Kidney (tissue), 14 donors: ENCODE results near the gene CD4. TPM values are rescaled to one million over a fixed set of nuclear protein-coding genes. Genes with fewer than 3 reads are reported as not detected.

ENCODE experiments used
- DNase-seq, 5 donors: peaks; one replicate each; pipeline ENCODE4 v3.0.0-alpha.2; 2013 to 2020
- FAIRE-seq: peaks from 2 replicates; lab custom pipeline; 2012; peaks lifted over from hg19 to GRCh38; lab: Jason Lieb, UNC
- H3K27ac ChIP-seq, 2 donors: one replicate each; pipeline ENCODE4 v1.7.0; 2013; ENCODE audit warnings: low read depth in 2 of 2, low read length in 2 of 2, inconsistent platforms in 1 of 2
- H3K27me3 ChIP-seq: one replicate; pipeline ENCODE4 v1.7.1; 2013; ENCODE audit warnings: low read length, inconsistent platforms; ENCODE audit not compliant: control insufficient read depth, insufficient read depth
- H3K36me3 ChIP-seq, 3 donors: one replicate each; pipeline versions ENCODE4 v1.7.0 to v1.7.1; 2013; ENCODE audit warnings: low read length in 3 of 3, control low read depth in 1 of 3, inconsistent platforms in 1 of 3; ENCODE audit not compliant: insufficient read depth in 3 of 3, control insufficient read depth in 2 of 3
- H3K4me1 ChIP-seq, 3 donors: one replicate each; pipeline versions ENCODE4 v1.7.0 to v1.7.1; 2013; ENCODE audit warnings: low read length in 3 of 3, inconsistent platforms in 1 of 3, low read depth in 1 of 3; ENCODE audit not compliant: control insufficient read depth in 2 of 3, insufficient read depth in 2 of 3
- H3K4me3 ChIP-seq, 3 donors: one replicate each; pipeline versions ENCODE4 v1.7.0 to v1.8.1; 2013; ENCODE audit warnings: low read length in 3 of 3, control low read depth in 1 of 3, inconsistent platforms in 1 of 3
- H3K9ac ChIP-seq, 3 donors: one replicate each; pipeline versions ENCODE4 v1.7.0 to v1.7.1; 2013; ENCODE audit warnings: low read length in 3 of 3, control low read depth in 1 of 3, inconsistent platforms in 1 of 3
- H3K9me3 ChIP-seq, 3 donors: one replicate each; pipeline versions ENCODE4 v1.7.0 to v1.7.1; 2013; ENCODE audit warnings: low read length in 3 of 3, control low read depth in 1 of 3, inconsistent platforms in 1 of 3; ENCODE audit not compliant: control insufficient read depth in 2 of 3, insufficient read depth in 1 of 3
- intact Hi-C: fragments of 100-400 bp; cut with DNase I; formaldehyde crosslinking; loops from one replicate; pipeline ENCODE4 v1.11.1; 2022
- polyA plus RNA-seq: library from polyadenylated mRNA; stranded (reverse); fragments of 350-450 nt; fragmentation: Illumina TruSeq; extraction: RNeasy Lipid Tissue Mini Kit (QIAGEN cat#74804); gene quantifications from one replicate; pipeline ENCODE4 v1.2.3, GENCODE V29; 2014; ENCODE audit warnings: low read depth, low replicate concordance; ENCODE audit not compliant: insufficient read depth
- total RNA-seq: library from RNA; stranded (reverse); fragmentation: NEBNext Ultra II Directional; extraction: Animal tissue kit (Norgen Biotek cat#: 25700); gene quantifications from one replicate; pipeline ENCODE4 v1.2.1, GENCODE V29; 2021
- TF ChIP-seq, protein P1 (sequence below): IDR thresholded peaks from 3 replicates; pipeline ENCODE4 v1.5.1; 2012; ENCODE audit warnings: mild to moderate bottlenecking, moderate library complexity, borderline replicate concordance; ENCODE audit not compliant: insufficient read depth; ENCODE audit errors: extremely low read depth
- donor health status: control.
- donor health status: control.
- donor health status: control.
- donor health status: control.
- donor health status: control.
- donor health status: DM: yes; HTN: yes; CAD: no.
- donor health status: Normal renal cell carcinoma (clear cell type).

Gene CD4
- total and polyA plus RNA-seq, 2 donors from 2014 or later, result 12.2 to 38.1 TPM

DNA sequence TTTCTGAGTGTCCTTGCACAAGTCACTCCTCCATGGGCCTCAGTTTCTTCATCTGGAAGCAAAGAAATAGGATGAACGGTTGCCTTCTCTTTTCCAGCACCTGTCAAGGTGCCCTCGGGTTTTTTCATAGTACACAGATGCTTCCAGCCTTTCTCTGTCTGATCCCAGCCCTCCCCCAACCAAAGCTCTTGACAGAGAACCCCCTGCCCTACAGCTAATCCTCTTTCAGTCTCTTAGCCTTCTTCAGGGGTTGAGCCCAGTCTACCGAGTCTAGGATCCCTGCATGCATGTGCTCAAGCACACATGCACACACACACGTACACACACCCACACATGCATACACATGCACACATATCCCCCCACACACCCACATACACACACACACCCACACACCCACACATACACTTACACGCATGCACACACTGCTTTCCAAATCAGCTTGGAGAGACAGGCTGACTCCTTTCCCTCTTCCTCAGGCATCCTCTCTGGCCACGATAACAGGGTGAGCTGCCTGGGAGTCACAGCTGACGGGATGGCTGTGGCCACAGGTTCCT, 57.1 kb downstream of the CD4 start:
- H3K27me3 ChIP-seq, result no peaks in the 10 kb centered on the region
- H3K4me1 ChIP-seq, result peaks cover 0 to 5% (median 0%) of the 10 kb centered on the region in 3 donors
- no peak overlapping the region for H3K9ac ChIP-seq
- H3K36me3 ChIP-seq, result peaks cover 0 to 4% (median 2%) of the 10 kb centered on the region in 3 donors
- no peak overlapping the region for H3K4me3 ChIP-seq
- intact Hi-C loops, result no loop called here
- no peak for DNase-seq
- H3K27ac ChIP-seq, result no peak overlapping the region
- H3K9me3 ChIP-seq, result no peaks in the 10 kb centered on the region
- no peak for FAIRE-seq
- TF ChIP-seq, protein P1, sequence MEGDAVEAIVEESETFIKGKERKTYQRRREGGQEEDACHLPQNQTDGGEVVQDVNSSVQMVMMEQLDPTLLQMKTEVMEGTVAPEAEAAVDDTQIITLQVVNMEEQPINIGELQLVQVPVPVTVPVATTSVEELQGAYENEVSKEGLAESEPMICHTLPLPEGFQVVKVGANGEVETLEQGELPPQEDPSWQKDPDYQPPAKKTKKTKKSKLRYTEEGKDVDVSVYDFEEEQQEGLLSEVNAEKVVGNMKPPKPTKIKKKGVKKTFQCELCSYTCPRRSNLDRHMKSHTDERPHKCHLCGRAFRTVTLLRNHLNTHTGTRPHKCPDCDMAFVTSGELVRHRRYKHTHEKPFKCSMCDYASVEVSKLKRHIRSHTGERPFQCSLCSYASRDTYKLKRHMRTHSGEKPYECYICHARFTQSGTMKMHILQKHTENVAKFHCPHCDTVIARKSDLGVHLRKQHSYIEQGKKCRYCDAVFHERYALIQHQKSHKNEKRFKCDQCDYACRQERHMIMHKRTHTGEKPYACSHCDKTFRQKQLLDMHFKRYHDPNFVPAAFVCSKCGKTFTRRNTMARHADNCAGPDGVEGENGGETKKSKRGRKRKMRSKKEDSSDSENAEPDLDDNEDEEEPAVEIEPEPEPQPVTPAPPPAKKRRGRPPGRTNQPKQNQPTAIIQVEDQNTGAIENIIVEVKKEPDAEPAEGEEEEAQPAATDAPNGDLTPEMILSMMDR, result no peak

DNA sequence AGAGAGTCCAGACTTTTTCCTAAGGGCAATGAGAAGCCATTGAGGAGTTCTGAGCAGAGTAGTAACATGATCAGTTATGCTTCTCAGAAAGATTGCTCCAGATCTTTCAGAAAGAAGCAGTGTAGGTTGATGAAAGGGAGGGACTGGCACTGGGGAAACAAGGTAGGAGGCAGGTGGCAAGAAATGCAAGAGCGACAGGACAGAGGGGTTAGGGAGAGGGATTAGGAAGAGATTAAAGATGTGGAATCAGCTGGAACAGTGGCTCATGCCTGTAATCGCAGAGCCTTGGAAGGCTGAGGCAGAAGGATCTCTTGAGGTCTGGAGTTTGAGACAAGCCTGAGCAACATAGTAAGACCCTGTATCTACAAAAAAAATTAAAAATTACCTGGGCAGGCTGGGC, 58.3 kb downstream of the CD4 start:
- no peak for DNase-seq
- peaks cover 0 to 6% (median 0%) of the 10 kb centered on the region in 3 donors for H3K4me1 ChIP-seq
- peaks cover 0 to 2% (median 0%) of the 10 kb centered on the region in 3 donors for H3K36me3 ChIP-seq
- no peaks in the 10 kb centered on the region for H3K9me3 ChIP-seq
- TF ChIP-seq, protein P1, result no peak
- H3K9ac ChIP-seq, result no peak overlapping the region
- no peak overlapping the region for H3K4me3 ChIP-seq
- no peak for FAIRE-seq
- intact Hi-C loops, result no loop called here
- no peaks in the 10 kb centered on the region for H3K27me3 ChIP-seq
- no peak overlapping the region for H3K27ac ChIP-seq

DNA sequence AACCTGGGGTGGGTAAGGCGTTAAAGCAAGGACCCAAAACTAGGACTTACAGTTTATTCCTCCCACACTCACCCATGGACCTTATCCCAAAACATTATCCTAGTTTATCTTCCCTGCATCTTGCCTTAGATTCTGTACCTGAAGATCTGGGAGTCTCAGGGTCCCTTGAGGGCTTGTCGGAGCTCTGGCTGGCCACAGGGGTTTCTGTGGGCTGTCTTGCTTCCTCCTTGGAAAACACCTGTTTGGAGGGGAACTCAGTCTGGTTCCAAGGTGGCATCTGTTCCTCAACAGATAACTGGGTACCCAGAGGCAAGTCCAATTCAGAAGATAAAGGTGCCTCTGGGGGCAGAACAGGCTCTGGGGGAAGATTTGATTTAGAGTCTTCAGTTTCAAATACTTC, 60.1 kb downstream of the CD4 start:
- peaks cover 0 to 11% (median 6%) of the 10 kb centered on the region in 3 donors for H3K4me1 ChIP-seq
- no peak overlapping the region for H3K27ac ChIP-seq
- no peak overlapping the region for H3K4me3 ChIP-seq
- intact Hi-C loops, result no loop called here
- FAIRE-seq (no peak), DNase-seq (peak in 1 of 5 donors; percentile 26)
- TF ChIP-seq, protein P1, result no peak
- no peaks in the 10 kb centered on the region for H3K9me3 ChIP-seq
- no peaks in the 10 kb centered on the region for H3K27me3 ChIP-seq
- no peak overlapping the region for H3K9ac ChIP-seq
- peaks cover 0 to 2% (median 0%) of the 10 kb centered on the region in 3 donors for H3K36me3 ChIP-seq
